SU-DHL-6 (cell line): Measurements from ENCODE around the gene ADAM12.

Source experiments
- EZH2phosphoT487 ChIP-seq: fragments of 200-600 bp; sonication (generic), shearing (Covaris generic); conservative IDR thresholded peaks from 2 replicates; pipeline ENCODE4 v1.6.1; 2018; ENCODE audit warnings: mild to moderate bottlenecking, antibody characterized with exemption, low read length, moderate library complexity, mixed read lengths
- TF ChIP-seq, protein P1 (sequence below): fragments of 200-600 bp; sonication (generic); IDR thresholded peaks from one replicate; pipeline ENCODE4 v1.5.1; 2017; ENCODE audit warnings: antibody characterized with exemption, mild to moderate bottlenecking, low read length, moderate library complexity; ENCODE audit not compliant: insufficient read depth, poor library complexity, severe bottlenecking

- no peak for TF ChIP-seq EZH2phosphoT487
- TF ChIP-seq, protein P1, sequence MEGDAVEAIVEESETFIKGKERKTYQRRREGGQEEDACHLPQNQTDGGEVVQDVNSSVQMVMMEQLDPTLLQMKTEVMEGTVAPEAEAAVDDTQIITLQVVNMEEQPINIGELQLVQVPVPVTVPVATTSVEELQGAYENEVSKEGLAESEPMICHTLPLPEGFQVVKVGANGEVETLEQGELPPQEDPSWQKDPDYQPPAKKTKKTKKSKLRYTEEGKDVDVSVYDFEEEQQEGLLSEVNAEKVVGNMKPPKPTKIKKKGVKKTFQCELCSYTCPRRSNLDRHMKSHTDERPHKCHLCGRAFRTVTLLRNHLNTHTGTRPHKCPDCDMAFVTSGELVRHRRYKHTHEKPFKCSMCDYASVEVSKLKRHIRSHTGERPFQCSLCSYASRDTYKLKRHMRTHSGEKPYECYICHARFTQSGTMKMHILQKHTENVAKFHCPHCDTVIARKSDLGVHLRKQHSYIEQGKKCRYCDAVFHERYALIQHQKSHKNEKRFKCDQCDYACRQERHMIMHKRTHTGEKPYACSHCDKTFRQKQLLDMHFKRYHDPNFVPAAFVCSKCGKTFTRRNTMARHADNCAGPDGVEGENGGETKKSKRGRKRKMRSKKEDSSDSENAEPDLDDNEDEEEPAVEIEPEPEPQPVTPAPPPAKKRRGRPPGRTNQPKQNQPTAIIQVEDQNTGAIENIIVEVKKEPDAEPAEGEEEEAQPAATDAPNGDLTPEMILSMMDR: no peak
Observed at GRCh38 chr10:126341491-126341890, 46.8 kb downstream of the ADAM12 start.
